ENCODE data around the gene SREK1. TPM values are rescaled to one million over a fixed set of nuclear protein-coding genes. Genes with fewer than 3 reads are reported as not detected.

The SREK1 gene
- total and polyA plus RNA-seq, 2 donors (not counting 1 experiment from before 2014, with no cell fraction given): 28.4 to 94.5 TPM

DNA sequence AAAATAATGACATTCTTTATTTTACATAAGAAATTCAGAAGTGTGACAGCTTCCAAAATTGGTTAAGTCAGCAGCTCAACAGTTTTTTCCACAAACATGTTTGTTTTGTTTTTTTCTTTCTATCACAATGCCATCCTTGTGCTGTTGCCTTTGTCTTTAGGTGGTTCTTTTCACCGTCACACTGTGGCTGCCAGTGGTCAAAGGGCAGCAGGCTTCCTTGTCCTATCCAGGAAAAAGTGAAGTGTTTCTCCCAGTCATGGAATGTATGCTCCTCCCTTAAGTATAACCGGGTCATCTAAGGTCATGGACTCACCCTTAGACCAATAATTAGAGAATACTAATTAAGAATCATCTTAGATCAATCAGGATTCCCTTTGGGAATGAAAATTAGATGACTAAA lies 87.4 kb downstream of the SREK1 start:
- Histone ChIP-seq H3K27me3 (ENCODE audit: control insufficient read depth, insufficient read depth, low read length) (no peaks in the 10 kb centered on the region), H4K20me1 (ENCODE audit: control insufficient read depth, extremely low read depth, insufficient read depth, low read length) (no peaks in the 10 kb centered on the region), H3K4me2 (ENCODE audit: extremely low read depth, insufficient read depth, low read length) (no peak overlapping the region), H2AFZ (ENCODE audit: low read length) (no peak overlapping the region), H3K4me1 (ENCODE audit: control insufficient read depth, extremely low read depth, insufficient read depth, low read length) (no peaks in the 10 kb centered on the region), H3K9ac (ENCODE audit: insufficient read depth, low read length) (no peak overlapping the region), H3K27ac (ENCODE audit: insufficient read depth, low read length) (no peak overlapping the region), H3K4me3 (replicated peaks in 1 of 4; ENCODE audit: control extremely low read depth in 1 of 4, insufficient read depth in 1 of 4, low read depth in 3 of 4, low read length in 4 of 4) (no peak overlapping the region), H3K9me3 (ENCODE audit: control insufficient read depth, insufficient read depth, low read depth, low read length) (no peaks in the 10 kb centered on the region), H3K36me3 (ENCODE audit: control insufficient read depth, insufficient read depth, low read length) (no peaks in the 10 kb centered on the region), H3K79me2 (ENCODE audit: control insufficient read depth, insufficient read depth, low read length) (no peaks in the 10 kb centered on the region)
- no peak for DNase-seq (ENCODE audit: low read depth in 2 of 2)
- TF ChIP-seq EZH2 (IDR thresholded peaks at IDR 0.05; ENCODE audit: low read length, missing control alignments): no peak
- TF ChIP-seq, protein P1, sequence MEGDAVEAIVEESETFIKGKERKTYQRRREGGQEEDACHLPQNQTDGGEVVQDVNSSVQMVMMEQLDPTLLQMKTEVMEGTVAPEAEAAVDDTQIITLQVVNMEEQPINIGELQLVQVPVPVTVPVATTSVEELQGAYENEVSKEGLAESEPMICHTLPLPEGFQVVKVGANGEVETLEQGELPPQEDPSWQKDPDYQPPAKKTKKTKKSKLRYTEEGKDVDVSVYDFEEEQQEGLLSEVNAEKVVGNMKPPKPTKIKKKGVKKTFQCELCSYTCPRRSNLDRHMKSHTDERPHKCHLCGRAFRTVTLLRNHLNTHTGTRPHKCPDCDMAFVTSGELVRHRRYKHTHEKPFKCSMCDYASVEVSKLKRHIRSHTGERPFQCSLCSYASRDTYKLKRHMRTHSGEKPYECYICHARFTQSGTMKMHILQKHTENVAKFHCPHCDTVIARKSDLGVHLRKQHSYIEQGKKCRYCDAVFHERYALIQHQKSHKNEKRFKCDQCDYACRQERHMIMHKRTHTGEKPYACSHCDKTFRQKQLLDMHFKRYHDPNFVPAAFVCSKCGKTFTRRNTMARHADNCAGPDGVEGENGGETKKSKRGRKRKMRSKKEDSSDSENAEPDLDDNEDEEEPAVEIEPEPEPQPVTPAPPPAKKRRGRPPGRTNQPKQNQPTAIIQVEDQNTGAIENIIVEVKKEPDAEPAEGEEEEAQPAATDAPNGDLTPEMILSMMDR (conservative IDR thresholded peaks at IDR 0.05 in 1 of 2, IDR thresholded peaks at IDR 0.05 in 1 of 2; ENCODE audit: low read depth in 1 of 2, low read length in 2 of 2): no peak

DNA sequence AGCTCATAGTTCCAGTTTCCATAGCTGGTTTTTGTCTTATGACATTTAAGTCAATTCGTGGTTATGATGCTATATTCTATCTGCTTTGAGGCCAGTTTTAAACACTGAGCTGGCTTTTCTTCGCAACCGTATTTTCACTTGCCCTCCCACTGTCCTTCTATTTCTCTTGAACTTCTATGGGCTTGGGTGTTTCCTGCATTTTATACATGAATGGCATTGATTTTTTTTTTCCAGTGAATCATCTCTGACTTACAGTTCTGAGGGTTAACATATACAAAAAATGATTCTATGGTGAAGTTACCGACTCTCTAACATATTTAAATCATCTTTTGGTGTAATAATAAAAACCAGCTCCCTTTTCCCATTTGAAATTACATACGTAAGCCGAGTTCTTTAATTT lies 88.2 kb downstream of the SREK1 start:
- DNase-seq (ENCODE audit: low read depth in 2 of 2): no peak
- no peaks in the 10 kb centered on the region for H4K20me1 ChIP-seq (ENCODE audit: control insufficient read depth, extremely low read depth, insufficient read depth, low read length)
- H3K4me3 ChIP-seq (replicated peaks in 1 of 4; ENCODE audit: control extremely low read depth in 1 of 4, insufficient read depth in 1 of 4, low read depth in 3 of 4, low read length in 4 of 4): no peak overlapping the region
- H3K27ac ChIP-seq (ENCODE audit: insufficient read depth, low read length): no peak overlapping the region
- no peak overlapping the region for H2AFZ ChIP-seq (ENCODE audit: low read length)
- no peaks in the 10 kb centered on the region for H3K36me3 ChIP-seq (ENCODE audit: control insufficient read depth, insufficient read depth, low read length)
- peaks cover 3% of the 10 kb centered on the region for H3K27me3 ChIP-seq (ENCODE audit: control insufficient read depth, insufficient read depth, low read length)
- no peak for TF ChIP-seq EZH2 (IDR thresholded peaks at IDR 0.05; ENCODE audit: low read length, missing control alignments)
- TF ChIP-seq, protein P1 (conservative IDR thresholded peaks at IDR 0.05 in 1 of 2, IDR thresholded peaks at IDR 0.05 in 1 of 2; ENCODE audit: low read depth in 1 of 2, low read length in 2 of 2): no peak
- H3K4me2 ChIP-seq (ENCODE audit: extremely low read depth, insufficient read depth, low read length): no peak overlapping the region
- H3K79me2 ChIP-seq (ENCODE audit: control insufficient read depth, insufficient read depth, low read length): no peaks in the 10 kb centered on the region
- H3K9ac ChIP-seq (ENCODE audit: insufficient read depth, low read length): no peak overlapping the region
- H3K9me3 ChIP-seq (ENCODE audit: control insufficient read depth, insufficient read depth, low read depth, low read length): no peaks in the 10 kb centered on the region
- no peaks in the 10 kb centered on the region for H3K4me1 ChIP-seq (ENCODE audit: control insufficient read depth, extremely low read depth, insufficient read depth, low read length)

DNA sequence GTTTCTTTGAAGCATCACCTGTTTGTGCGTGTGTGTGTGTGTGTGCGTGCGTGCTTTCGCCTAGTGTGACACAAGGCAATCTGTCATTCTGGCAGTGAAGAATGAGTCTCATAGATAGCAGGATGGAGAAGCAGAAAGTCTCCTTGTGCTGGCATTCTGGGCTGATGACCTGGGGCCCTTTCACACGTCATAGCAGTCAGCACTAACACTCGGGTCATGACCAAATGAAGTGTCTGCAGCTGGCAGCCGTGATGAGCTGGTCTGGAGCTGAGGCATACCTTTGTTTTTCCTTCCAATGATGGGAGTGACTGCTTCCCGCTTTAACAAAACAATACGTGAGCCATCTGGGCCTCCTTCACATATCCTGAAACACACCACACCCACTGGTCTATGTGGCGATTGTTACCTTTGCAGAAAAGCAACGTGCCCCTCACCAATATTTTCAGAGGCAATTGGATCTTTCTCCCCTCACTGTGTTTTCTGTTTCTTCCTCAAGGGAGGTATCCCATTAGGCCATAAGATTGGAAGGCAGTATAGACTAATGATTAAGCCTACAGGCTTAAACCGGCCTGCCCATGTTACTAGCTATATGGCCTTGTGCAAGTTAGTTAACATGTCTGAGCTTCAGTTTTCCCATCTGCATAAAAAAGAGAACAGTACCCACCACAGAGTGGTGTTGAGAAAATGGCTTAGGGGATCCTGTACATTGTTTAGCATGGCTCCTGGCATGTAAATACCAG lies 88.8 kb downstream of the SREK1 start:
- Histone ChIP-seq H3K36me3 (ENCODE audit: control insufficient read depth, insufficient read depth, low read length) (no peaks in the 10 kb centered on the region), H3K27me3 (ENCODE audit: control insufficient read depth, insufficient read depth, low read length) (peaks cover 7% of the 10 kb centered on the region), H3K9ac (ENCODE audit: insufficient read depth, low read length) (no peak overlapping the region), H3K27ac (ENCODE audit: insufficient read depth, low read length) (no peak overlapping the region), H3K79me2 (ENCODE audit: control insufficient read depth, insufficient read depth, low read length) (no peaks in the 10 kb centered on the region), H2AFZ (ENCODE audit: low read length) (no peak overlapping the region), H3K4me1 (ENCODE audit: control insufficient read depth, extremely low read depth, insufficient read depth, low read length) (no peaks in the 10 kb centered on the region), H4K20me1 (ENCODE audit: control insufficient read depth, extremely low read depth, insufficient read depth, low read length) (no peaks in the 10 kb centered on the region), H3K4me3 (replicated peaks in 1 of 4; ENCODE audit: control extremely low read depth in 1 of 4, insufficient read depth in 1 of 4, low read depth in 3 of 4, low read length in 4 of 4) (no peak overlapping the region), H3K4me2 (ENCODE audit: extremely low read depth, insufficient read depth, low read length) (no peak overlapping the region), H3K9me3 (ENCODE audit: control insufficient read depth, insufficient read depth, low read depth, low read length) (no peaks in the 10 kb centered on the region)
- peak in 1 of 2 donors; percentile 75 for DNase-seq (ENCODE audit: low read depth in 2 of 2)
- TF ChIP-seq, protein P1 (conservative IDR thresholded peaks at IDR 0.05 in 1 of 2, IDR thresholded peaks at IDR 0.05 in 1 of 2; ENCODE audit: low read depth in 1 of 2, low read length in 2 of 2): no peak
- TF ChIP-seq EZH2 (IDR thresholded peaks at IDR 0.05; ENCODE audit: low read length, missing control alignments): no peak

Other genes with a start within 250 kb of the SREK1 start
- gene ERBIN, start 217.7 kb upstream of the SREK1 start, total RNA-seq: 79.9 and 127 TPM in 2 replicates
- gene ERBIN, start 217.7 kb upstream of the SREK1 start, polyA plus RNA-seq: 49.5 and 69.1 TPM in 2 replicates

Measured in fibroblast of lung (primary cell).